Neural cell (in vitro differentiated cells): ENCODE data around the gene PLA2G6. TPM values are rescaled to one million over a fixed set of nuclear protein-coding genes. Genes with fewer than 3 reads are reported as not detected.
A peak's percentile ranks its signal among the peaks of the same experiment; 100 is the strongest.

Source experiments
- H2AFZ ChIP-seq: fragments of 200-600, 300-800 bp; sonication (generic), shearing (Covaris generic); 2 replicates; pipeline ENCODE4 v1.6.0; 2014; ENCODE audit warnings: low read depth, mild to moderate bottlenecking, antibody characterized with exemption, low read length, moderate library complexity
- H3F3A ChIP-seq: fragments of 200-600 bp; shearing (Covaris generic); 2 replicates; pipeline ENCODE4 v1.6.1; 2016; ENCODE audit warnings: mild to moderate bottlenecking, moderate library complexity, mixed read lengths, antibody characterized with exemption, low read length; ENCODE audit not compliant: insufficient read depth, poor library complexity, severe bottlenecking
- H3K27ac ChIP-seq: fragments of 200-600, 300-800 bp; sonication (generic), shearing (Covaris generic); 2 replicates; pipeline ENCODE4 v1.5.1; 2014; ENCODE audit warnings: mild to moderate bottlenecking, low read length, moderate library complexity
- H3K27me3 ChIP-seq: fragments of 300-800, 200-600 bp; sonication (generic), shearing (Covaris generic); 2 replicates; pipeline ENCODE4 v1.6.0; 2014; ENCODE audit warnings: mild to moderate bottlenecking, low read depth, low read length, moderate library complexity; ENCODE audit not compliant: insufficient read depth
- H3K36me3 ChIP-seq: fragments of 300-800, 200-600 bp; sonication (generic), shearing (Covaris generic); 2 replicates; pipeline ENCODE4 v1.5.1; 2014; ENCODE audit warnings: mild to moderate bottlenecking, antibody characterized with exemption, low read length, moderate library complexity; ENCODE audit not compliant: insufficient read depth
- H3K4me2 ChIP-seq: fragments of 300-800, 200-600 bp; sonication (generic), shearing (Covaris generic); 2 replicates; pipeline ENCODE4 v1.6.0; 2014; ENCODE audit warnings: mild to moderate bottlenecking, low read length
- H3K4me3 ChIP-seq: fragments of 300-800, 200-600 bp; sonication (generic), shearing (Covaris generic); 2 replicates; pipeline ENCODE4 v1.5.1; 2014; ENCODE audit warnings: mild to moderate bottlenecking, low read length, moderate library complexity
- H3K79me2 ChIP-seq: fragments of 200-600 bp; shearing (Covaris generic); replicated peaks from 2 replicates; pipeline ENCODE4 v1.6.0; 2014; ENCODE audit warnings: mild to moderate bottlenecking, low read length, moderate library complexity; ENCODE audit not compliant: insufficient read depth
- H3K9ac ChIP-seq: fragments of 300-800, 200-600 bp; sonication (generic), shearing (Covaris generic); 2 replicates; pipeline ENCODE4 v1.6.1; 2016; ENCODE audit warnings: mild to moderate bottlenecking, low read length, mixed read lengths
- H3K9me2 ChIP-seq: fragments of 200-600 bp; shearing (Covaris generic); 2 replicates; pipeline ENCODE4 v1.6.1; 2016; ENCODE audit warnings: mild to moderate bottlenecking, low read length, mixed read lengths; ENCODE audit not compliant: insufficient read depth
- H3K9me3 ChIP-seq: fragments of 200-600, 300-800 bp; sonication (generic), shearing (Covaris generic); 2 replicates; pipeline ENCODE4 v1.6.1; 2016; ENCODE audit warnings: mild to moderate bottlenecking, mixed run types, low read length, moderate library complexity, mixed read lengths
- H4K20me1 ChIP-seq: fragments of 200-600 bp; shearing (Covaris generic); 2 replicates; pipeline ENCODE4 v1.6.1; 2016; ENCODE audit warnings: mild to moderate bottlenecking, mixed run types; ENCODE audit not compliant: insufficient read depth
- CTCF ChIP-seq: fragments of 450-650 bp; IDR thresholded peaks from 2 replicates; pipeline ENCODE4 v1.5.1; 2014; ENCODE audit warnings: antibody characterized with exemption, mild to moderate bottlenecking, moderate library complexity; ENCODE audit not compliant: poor library complexity, severe bottlenecking
- EP300 ChIP-seq: fragments of 450-650 bp; conservative IDR thresholded peaks from 2 replicates; pipeline ENCODE4 v1.6.1; 2014; ENCODE audit warnings: antibody characterized with exemption, mild to moderate bottlenecking, moderate library complexity; ENCODE audit not compliant: poor library complexity, severe bottlenecking
- EZH2 ChIP-seq: fragments of 200-600, 300-800 bp; shearing (Covaris generic), sonication (generic); IDR thresholded peaks from 2 replicates; pipeline ENCODE4 v1.6.1; 2014; ENCODE audit warnings: antibody characterized with exemption, low read length, borderline replicate concordance, mild to moderate bottlenecking; ENCODE audit not compliant: insufficient read depth, poor library complexity, severe bottlenecking
- MXI1 ChIP-seq: fragments of 450-650 bp; conservative IDR thresholded peaks from 2 replicates; pipeline ENCODE4 v1.6.1; 2014; ENCODE audit warnings: antibody characterized with exemption, mild to moderate bottlenecking; ENCODE audit not compliant: poor library complexity, severe bottlenecking
- POLR2AphosphoS5 ChIP-seq: IDR thresholded peaks from 2 replicates; pipeline ENCODE4 v1.6.1; 2012
- RAD21 ChIP-seq: fragments of 450-650 bp; conservative IDR thresholded peaks from 2 replicates; pipeline ENCODE4 v1.6.1; 2014; ENCODE audit warnings: antibody characterized with exemption, mild to moderate bottlenecking, moderate library complexity
- REST ChIP-seq: IDR thresholded peaks from 2 replicates; pipeline ENCODE4 v1.6.1; 2012; ENCODE audit warnings: borderline replicate concordance
- SMC3 ChIP-seq: fragments of 450-650 bp; conservative IDR thresholded peaks from 2 replicates; pipeline ENCODE4 v1.6.1; 2014; ENCODE audit warnings: antibody characterized with exemption, mild to moderate bottlenecking, moderate library complexity; ENCODE audit not compliant: poor library complexity
- TAF1 ChIP-seq: IDR thresholded peaks from 2 replicates; pipeline ENCODE4 v1.6.1; 2012; ENCODE audit warnings: low read depth
- polyA plus RNA-seq: library from polyadenylated mRNA; depleted of rRNA; stranded (reverse); fragments of >200 nt; gene quantifications from 2 replicates; pipeline ENCODE4 v1.2.3, GENCODE V29; 2014

PLA2G6 gene
- polyA plus RNA-seq, 1 donor from 2014 or later, result 18.5 TPM

GRCh38 chr22:38081941-38082828 is 99.4 kb downstream of the PLA2G6 start:
- Histone ChIP-seq H3K27me3 (peaks cover 16% of the 10 kb centered on the region), H2AFZ (no peak overlapping the region), H3K79me2 (no peaks in the 10 kb centered on the region), H3K4me3 (no peak overlapping the region), H3K9me3 (no peaks in the 10 kb centered on the region), H3K9me2 (no peaks in the 10 kb centered on the region), H3K36me3 (no peaks in the 10 kb centered on the region), H4K20me1 (no peaks in the 10 kb centered on the region), H3F3A (no peaks in the 10 kb centered on the region), H3K9ac (no peak overlapping the region), H3K27ac (no peak overlapping the region), H3K4me2 (no peak overlapping the region)
- TF ChIP-seq MXI1 (no peak), RAD21 (no peak), POLR2AphosphoS5 (no peak), TAF1 (no peak), EP300 (no peak), EZH2 (no peak), REST (no peak)

- Histone ChIP-seq H3K9ac (no peak overlapping the region), H3K9me3 (no peaks in the 10 kb centered on the region), H3K36me3 (no peaks in the 10 kb centered on the region), H3K79me2 (no peaks in the 10 kb centered on the region), H2AFZ (no peak overlapping the region), H3K4me3 (peak overlapping the region; percentile 35), H3K27me3 (peaks cover 16% of the 10 kb centered on the region), H3F3A (no peaks in the 10 kb centered on the region), H3K4me2 (no peak overlapping the region), H3K27ac (no peak overlapping the region), H4K20me1 (no peaks in the 10 kb centered on the region), H3K9me2 (no peaks in the 10 kb centered on the region)
- TF ChIP-seq MXI1 (no peak), POLR2AphosphoS5 (no peak), RAD21 (no peak), REST (no peak), TAF1 (no peak), CTCF (no peak), EP300 (no peak), EZH2 (no peak), SMC3 (no peak)
Measured at GRCh38 chr22:38081636-38081940, 100.0 kb downstream of the PLA2G6 start.
